ENCODE results near the gene CPVL. TPM values are rescaled to one million over a fixed set of nuclear protein-coding genes. Genes with fewer than 3 reads are reported as not detected.

Gene CPVL
- total RNA-seq, 1 experiment from 2014 or later, result 1.6 TPM

DNA sequence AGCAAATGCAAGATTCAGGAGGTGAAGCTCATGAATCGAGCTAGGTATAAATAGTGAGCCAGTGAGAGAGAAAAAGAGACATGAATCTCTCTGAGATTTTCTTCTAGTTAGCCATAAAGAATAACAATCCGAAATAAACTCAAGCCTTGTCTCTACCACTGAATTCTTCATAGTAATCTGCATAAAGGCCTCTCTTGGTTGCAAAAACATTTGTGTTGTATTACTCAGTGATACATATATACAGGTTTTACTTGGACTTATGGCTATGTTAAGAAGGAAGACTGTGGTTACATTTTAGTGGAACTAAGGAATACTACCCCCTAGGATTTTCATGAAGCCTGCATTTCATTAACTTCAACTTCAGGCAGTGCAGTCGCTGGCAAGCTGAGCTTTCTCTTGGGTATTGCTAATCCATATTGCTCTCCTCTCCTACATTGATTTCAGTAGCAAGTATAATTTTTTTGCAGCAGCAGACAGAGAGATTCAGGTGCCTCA, 115.5 kb downstream of the CPVL start:
- H3K9me3 ChIP-seq (replicated peaks), result no peaks in the 10 kb centered on the region; the same call in 1 of the 2 replicates
- H3K27me3 ChIP-seq (replicated peaks), result no peaks in the 10 kb centered on the region
- no peak overlapping the region for H3K27ac ChIP-seq
- H3K36me3 ChIP-seq, result no peaks in the 10 kb centered on the region
- H3K4me1 ChIP-seq (replicated peaks), result no peaks in the 10 kb centered on the region; the same call in 1 of the 2 replicates
- no peak overlapping the region for H3K4me3 ChIP-seq
- no peak for DNase-seq (ENCODE audit: low read depth in 1 of 2, low spot score in 2 of 2)

DNA sequence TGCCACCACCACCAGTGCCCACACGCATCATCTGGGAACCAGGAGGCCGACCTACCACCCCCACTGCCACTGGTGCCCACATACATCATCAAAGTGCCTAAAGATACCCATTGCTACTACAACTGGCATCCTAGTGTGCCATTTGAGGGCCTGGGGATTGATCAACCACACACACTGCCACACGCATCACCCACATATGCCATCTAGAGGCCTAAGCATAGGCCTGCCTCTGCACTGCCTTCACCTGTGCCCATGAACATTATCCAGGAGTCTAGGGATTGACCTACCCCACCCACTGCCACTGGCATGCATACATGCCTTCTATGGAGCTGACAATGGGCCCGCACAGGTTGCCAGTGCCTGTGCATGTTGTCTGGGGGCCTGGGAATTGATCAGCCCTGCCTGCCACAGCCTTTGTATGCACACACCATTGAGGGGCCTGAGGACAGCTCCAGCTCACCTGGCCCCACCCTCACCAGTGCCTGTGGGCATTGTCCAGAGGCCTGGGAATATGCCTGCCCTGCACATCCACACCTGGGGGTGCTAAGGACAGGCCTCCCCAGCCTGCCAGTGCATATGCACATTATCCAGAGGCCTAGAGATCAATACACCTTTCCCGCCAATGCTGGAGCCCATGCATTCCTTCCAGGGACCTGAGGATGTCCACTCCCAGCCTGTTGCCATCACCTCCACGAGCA, 123.9 kb downstream of the CPVL start:
- Histone ChIP-seq H3K27ac (no peak overlapping the region), H3K4me3 (no peak overlapping the region), H3K27me3 (replicated peaks) (no peaks in the 10 kb centered on the region), H3K36me3 (no peaks in the 10 kb centered on the region), H3K9me3 (replicated peaks) (no peaks in the 10 kb centered on the region; the same call in 1 of the 2 replicates), H3K4me1 (replicated peaks) (no peaks in the 10 kb centered on the region)
- DNase-seq (ENCODE audit: low read depth in 1 of 2, low spot score in 2 of 2), result no peak

GRCh38 chr7:29019896-29020295, 126.4 kb downstream of the CPVL start:
- H3K4me3 ChIP-seq, result no peak overlapping the region
- no peaks in the 10 kb centered on the region for H3K36me3 ChIP-seq
- no peaks in the 10 kb centered on the region for H3K9me3 ChIP-seq (replicated peaks)
- no peaks in the 10 kb centered on the region for H3K27me3 ChIP-seq (replicated peaks)
- no peaks in the 10 kb centered on the region for H3K4me1 ChIP-seq (replicated peaks)
- H3K27ac ChIP-seq, result no peak overlapping the region
- DNase-seq (ENCODE audit: low read depth in 1 of 2, low spot score in 2 of 2), result no peak

DNA sequence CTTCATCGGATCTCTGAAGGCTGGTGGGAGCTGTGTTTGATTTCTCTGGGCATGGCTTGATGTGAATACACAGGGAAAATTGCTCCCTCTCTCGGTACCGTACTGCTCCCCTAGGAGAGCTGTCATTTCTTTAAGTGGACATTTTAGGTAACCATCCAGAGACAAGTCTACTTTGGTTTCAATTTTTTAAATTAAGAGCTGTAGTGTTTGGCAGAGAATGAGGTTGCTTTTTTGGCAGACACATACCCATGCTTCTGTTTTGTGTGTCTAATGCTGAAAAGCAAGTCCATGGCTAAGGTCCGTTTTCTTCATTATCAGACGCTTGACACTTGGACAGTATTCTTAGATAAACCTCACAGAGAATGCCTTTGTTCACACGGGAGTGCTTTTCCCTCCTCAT, 127.0 kb downstream of the CPVL start:
- no peaks in the 10 kb centered on the region for H3K27me3 ChIP-seq (replicated peaks)
- no peak for DNase-seq (ENCODE audit: low read depth in 1 of 2, low spot score in 2 of 2)
- H3K4me3 ChIP-seq, result no peak overlapping the region
- H3K36me3 ChIP-seq, result no peaks in the 10 kb centered on the region
- H3K9me3 ChIP-seq (replicated peaks), result no peaks in the 10 kb centered on the region
- H3K4me1 ChIP-seq (replicated peaks), result no peaks in the 10 kb centered on the region
- H3K27ac ChIP-seq, result no peak overlapping the region

DNA sequence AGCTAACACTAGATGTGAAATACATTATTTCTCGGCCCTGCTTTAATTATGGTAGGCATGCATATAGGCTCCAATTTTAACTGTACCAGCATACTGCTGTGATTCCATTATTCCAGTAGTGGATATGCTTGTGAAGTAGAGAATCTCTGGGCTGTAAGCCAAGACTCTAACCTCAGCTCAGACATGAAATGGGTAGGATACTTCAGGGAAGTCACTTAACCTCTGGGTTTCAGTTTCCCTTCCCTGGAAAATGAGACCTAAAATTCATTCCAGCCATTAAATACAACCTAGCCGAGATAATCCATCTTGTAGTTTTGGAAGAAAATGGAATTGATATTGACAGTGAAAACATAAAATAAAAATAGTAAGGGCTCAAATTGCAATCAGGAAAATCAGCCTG, 128.6 kb downstream of the CPVL start:
- Histone ChIP-seq H3K27ac (no peak overlapping the region), H3K9me3 (replicated peaks) (no peaks in the 10 kb centered on the region), H3K4me3 (no peak overlapping the region), H3K4me1 (replicated peaks) (no peaks in the 10 kb centered on the region), H3K27me3 (replicated peaks) (no peaks in the 10 kb centered on the region), H3K36me3 (no peaks in the 10 kb centered on the region)
- DNase-seq (ENCODE audit: low read depth in 1 of 2, low spot score in 2 of 2), result no peak

DNA sequence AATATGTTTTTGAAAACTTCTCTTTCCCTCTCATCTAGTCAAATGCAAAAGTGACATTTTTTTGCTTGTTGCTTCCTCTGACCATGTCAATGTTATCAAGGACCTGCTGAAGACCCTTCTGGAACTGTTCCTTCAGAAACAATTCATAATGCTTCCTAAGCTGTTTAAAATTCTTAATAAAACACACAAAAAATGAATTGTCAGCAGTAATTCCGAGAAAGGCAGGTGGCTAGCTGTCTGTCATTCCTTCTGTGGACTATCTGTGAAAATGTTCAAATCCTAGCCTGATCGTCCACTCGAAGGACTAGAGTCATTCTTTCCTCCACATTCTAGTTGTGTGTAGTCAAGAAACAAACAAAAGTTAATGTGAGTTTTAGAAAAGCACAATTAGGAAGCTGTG, 131.6 kb downstream of the CPVL start:
- no peak for DNase-seq (ENCODE audit: low read depth in 1 of 2, low spot score in 2 of 2)
- Histone ChIP-seq H3K4me1 (replicated peaks) (no peaks in the 10 kb centered on the region), H3K9me3 (replicated peaks) (no peaks in the 10 kb centered on the region), H3K27me3 (replicated peaks) (no peaks in the 10 kb centered on the region), H3K27ac (no peak overlapping the region), H3K36me3 (no peaks in the 10 kb centered on the region), H3K4me3 (no peak overlapping the region)

DNA sequence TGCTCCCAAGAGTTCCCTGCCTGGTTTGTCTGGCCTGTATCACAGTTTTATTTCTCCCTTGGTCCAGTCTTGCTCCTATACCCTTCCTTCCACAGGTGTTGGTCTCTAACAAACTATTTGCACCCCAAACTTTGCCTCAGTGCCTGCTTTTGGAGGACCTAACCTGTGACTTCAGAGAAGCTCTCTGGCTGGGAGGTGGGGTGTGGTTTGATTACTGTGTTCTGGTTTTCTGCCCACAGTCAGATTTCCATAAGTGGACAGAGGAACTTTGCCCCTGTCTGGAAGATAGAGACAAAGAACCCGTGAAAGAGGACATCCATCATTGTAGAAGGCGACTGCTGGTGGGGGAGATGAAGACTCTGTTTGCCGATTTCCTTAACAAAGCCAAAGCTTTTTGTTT, 132.4 kb downstream of the CPVL start:
- DNase-seq (ENCODE audit: low read depth in 1 of 2, low spot score in 2 of 2), result no peak
- Histone ChIP-seq H3K9me3 (replicated peaks) (no peaks in the 10 kb centered on the region), H3K36me3 (no peaks in the 10 kb centered on the region), H3K4me1 (replicated peaks) (no peaks in the 10 kb centered on the region), H3K27me3 (replicated peaks) (no peaks in the 10 kb centered on the region), H3K27ac (no peak overlapping the region), H3K4me3 (no peak overlapping the region)

GRCh38 chr7:29013082-29013695, 133.1 kb downstream of the CPVL start:
- no peaks in the 10 kb centered on the region for H3K36me3 ChIP-seq
- H3K27me3 ChIP-seq (replicated peaks), result no peaks in the 10 kb centered on the region
- no peaks in the 10 kb centered on the region for H3K9me3 ChIP-seq (replicated peaks)
- H3K4me1 ChIP-seq (replicated peaks), result no peaks in the 10 kb centered on the region
- no peak overlapping the region for H3K4me3 ChIP-seq
- no peak overlapping the region for H3K27ac ChIP-seq
- no peak for DNase-seq (ENCODE audit: low read depth in 1 of 2, low spot score in 2 of 2)

DNA sequence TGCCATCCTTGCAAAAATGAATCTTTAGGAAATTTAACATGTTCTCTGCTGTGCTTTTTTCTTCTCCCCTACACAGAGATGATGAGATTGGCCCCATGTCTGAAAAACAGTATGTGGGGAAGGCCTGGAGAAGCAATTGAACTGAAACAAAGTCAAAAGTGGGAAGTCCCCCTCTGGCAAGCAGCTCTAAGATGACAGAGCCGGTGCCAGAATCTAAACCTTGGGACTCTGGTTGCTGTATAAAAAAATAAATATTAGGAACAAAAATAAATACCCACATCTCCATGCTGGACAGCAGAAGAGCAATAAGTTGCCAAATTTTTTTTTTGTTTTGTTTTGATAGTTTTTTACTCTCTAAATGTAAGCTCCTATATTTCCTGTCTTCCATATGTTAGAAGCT, 136.4 kb downstream of the CPVL start:
- Histone ChIP-seq H3K27me3 (replicated peaks) (no peaks in the 10 kb centered on the region), H3K9me3 (replicated peaks) (no peaks in the 10 kb centered on the region), H3K4me3 (no peak overlapping the region), H3K4me1 (replicated peaks) (no peaks in the 10 kb centered on the region), H3K36me3 (no peaks in the 10 kb centered on the region), H3K27ac (no peak overlapping the region)
- DNase-seq (ENCODE audit: low read depth in 1 of 2, low spot score in 2 of 2), result peak in 1 of 2 experiments; percentile 5

DNA sequence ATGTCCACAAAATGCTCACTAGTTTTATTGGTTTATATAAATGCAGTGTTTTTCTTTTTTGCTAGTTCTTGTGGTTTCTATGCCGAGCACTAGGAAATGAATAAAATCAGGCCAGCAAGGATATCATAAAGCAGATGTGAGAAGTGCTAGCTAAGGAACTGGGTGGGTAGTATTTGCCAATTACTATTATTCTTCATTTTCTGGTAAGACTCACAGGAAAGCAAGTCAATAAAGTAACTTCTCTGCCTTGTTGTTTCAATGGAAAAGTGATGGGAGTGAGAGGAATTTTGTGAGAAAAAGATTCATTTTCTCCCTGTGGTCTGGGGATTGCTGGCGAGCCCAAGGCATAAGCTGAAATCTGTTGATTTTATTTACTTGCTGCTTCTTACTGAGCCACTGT, 137.7 kb downstream of the CPVL start:
- Histone ChIP-seq H3K27ac (no peak overlapping the region), H3K9me3 (replicated peaks) (no peaks in the 10 kb centered on the region), H3K4me3 (no peak overlapping the region), H3K4me1 (replicated peaks) (no peaks in the 10 kb centered on the region), H3K27me3 (replicated peaks) (no peaks in the 10 kb centered on the region), H3K36me3 (no peaks in the 10 kb centered on the region)
- DNase-seq (ENCODE audit: low read depth in 1 of 2, low spot score in 2 of 2), result no peak

DNA sequence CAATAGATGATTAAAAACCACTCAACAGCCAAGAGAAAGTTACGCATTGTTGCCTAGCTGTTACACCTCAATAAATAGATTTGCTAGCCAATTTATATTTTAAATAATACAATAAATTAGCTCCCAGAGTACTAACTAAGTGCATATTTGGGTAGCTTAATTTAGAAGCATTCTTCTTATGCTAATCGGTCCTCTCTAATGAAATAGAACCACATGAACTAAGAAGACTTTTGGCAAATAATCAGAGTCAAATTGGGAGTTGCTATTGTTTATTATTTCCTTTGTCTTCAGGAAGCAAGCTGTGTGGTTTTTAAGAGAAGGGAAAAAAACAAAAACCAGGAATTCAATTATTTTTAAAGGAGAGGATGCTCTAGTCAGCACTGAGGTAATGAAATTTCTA, 139.2 kb downstream of the CPVL start:
- Histone ChIP-seq H3K36me3 (no peaks in the 10 kb centered on the region), H3K4me1 (replicated peaks) (no peaks in the 10 kb centered on the region), H3K27ac (no peak overlapping the region), H3K27me3 (replicated peaks) (peaks cover 4% of the 10 kb centered on the region; the same call in 1 of the 2 replicates), H3K9me3 (replicated peaks) (no peaks in the 10 kb centered on the region), H3K4me3 (no peak overlapping the region)
- no peak for DNase-seq (ENCODE audit: low read depth in 1 of 2, low spot score in 2 of 2)

DNA sequence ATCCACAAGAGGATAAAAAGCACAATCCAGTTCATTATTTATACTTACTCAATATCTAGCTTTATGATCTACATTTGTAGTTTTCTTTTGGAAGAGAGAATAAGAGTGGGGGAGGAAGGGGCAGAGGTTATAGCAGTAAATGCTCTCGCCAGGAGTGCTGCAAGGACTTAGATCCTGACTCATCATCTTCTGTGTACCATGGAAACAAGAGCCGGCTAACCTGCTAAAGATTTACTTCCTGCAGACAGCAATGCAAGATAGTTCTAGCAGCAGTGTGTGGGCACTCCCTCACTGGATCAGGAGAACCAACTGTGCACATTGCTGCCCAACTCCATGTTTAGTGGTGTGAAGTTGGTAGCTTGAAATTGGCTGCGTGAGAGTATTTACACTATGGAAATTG, 140.5 kb downstream of the CPVL start:
- Histone ChIP-seq H3K9me3 (replicated peaks) (no peaks in the 10 kb centered on the region), H3K4me3 (no peak overlapping the region), H3K36me3 (no peaks in the 10 kb centered on the region), H3K27ac (no peak overlapping the region), H3K4me1 (replicated peaks) (no peaks in the 10 kb centered on the region), H3K27me3 (replicated peaks) (peaks cover 11% of the 10 kb centered on the region; the same call in 1 of the 2 replicates)
- peak in 1 of 2 experiments; percentile 21 for DNase-seq (ENCODE audit: low read depth in 1 of 2, low spot score in 2 of 2)

GRCh38 chr7:29005406-29005805, 140.9 kb downstream of the CPVL start:
- Histone ChIP-seq H3K9me3 (replicated peaks) (no peaks in the 10 kb centered on the region), H3K4me1 (replicated peaks) (no peaks in the 10 kb centered on the region), H3K36me3 (no peaks in the 10 kb centered on the region), H3K27me3 (replicated peaks) (peaks cover 14% of the 10 kb centered on the region; the same call in 1 of the 2 replicates), H3K4me3 (no peak overlapping the region), H3K27ac (no peak overlapping the region)
- peak in 1 of 2 experiments; percentile 13 for DNase-seq (ENCODE audit: low read depth in 1 of 2, low spot score in 2 of 2)

- Histone ChIP-seq H3K36me3 (no peaks in the 10 kb centered on the region), H3K27me3 (replicated peaks) (peaks cover 15% of the 10 kb centered on the region; the same call in 1 of the 2 replicates), H3K9me3 (replicated peaks) (no peaks in the 10 kb centered on the region), H3K4me1 (replicated peaks) (no peaks in the 10 kb centered on the region), H3K27ac (no peak overlapping the region), H3K4me3 (no peak overlapping the region)
- DNase-seq (ENCODE audit: low read depth in 1 of 2, low spot score in 2 of 2), result peak in 1 of 2 experiments; percentile 22
Observed at GRCh38 chr7:29003703-29004102, 142.6 kb downstream of the CPVL start.

Data from SJSA1 (cell line).